ENCODE results near the gene ADAT1.
A peak's percentile ranks its signal among the peaks of the same experiment; 100 is the strongest.

Gene ADAT1

DNA sequence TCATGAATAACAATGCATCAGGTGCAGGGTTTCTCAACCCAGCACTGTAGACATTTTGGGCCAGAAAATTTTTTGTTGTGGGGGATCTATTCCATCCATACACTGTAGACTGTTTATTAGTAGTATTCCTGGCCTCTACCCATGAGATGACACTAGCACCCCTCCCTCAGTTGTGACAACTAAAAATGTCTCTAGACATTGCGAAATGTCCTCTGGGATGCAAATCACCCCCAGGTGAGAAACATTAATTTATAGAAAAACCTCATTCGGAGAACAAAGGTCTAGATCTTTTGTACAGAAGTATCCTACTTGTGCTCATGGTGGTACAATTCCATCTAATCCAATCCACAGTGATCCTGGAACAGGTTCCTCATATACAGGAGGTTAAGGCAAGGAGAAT is 4.3 kb downstream of the ADAT1 start:
- DNase-seq, result no peak

DNA sequence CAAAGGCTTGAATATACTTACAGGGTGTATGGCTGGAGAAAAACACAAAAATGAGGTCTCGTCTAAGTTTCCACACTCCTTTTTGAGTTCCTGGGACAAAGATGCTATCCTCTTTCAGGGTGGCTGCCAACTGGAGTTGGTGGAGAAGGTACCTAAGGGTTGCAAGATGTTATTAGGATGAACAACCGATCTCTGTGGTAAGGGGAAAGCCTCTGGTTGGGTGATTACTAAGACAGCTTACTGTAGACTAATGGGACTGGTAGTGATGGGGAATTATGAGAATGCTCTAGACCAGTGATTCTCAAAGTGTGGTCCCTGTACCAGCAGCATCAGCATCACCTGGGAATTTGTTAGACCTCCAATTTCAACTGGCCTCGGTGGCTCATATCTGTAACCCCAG is 6.0 kb downstream of the ADAT1 start:
- DNase-seq, result no peak

DNA sequence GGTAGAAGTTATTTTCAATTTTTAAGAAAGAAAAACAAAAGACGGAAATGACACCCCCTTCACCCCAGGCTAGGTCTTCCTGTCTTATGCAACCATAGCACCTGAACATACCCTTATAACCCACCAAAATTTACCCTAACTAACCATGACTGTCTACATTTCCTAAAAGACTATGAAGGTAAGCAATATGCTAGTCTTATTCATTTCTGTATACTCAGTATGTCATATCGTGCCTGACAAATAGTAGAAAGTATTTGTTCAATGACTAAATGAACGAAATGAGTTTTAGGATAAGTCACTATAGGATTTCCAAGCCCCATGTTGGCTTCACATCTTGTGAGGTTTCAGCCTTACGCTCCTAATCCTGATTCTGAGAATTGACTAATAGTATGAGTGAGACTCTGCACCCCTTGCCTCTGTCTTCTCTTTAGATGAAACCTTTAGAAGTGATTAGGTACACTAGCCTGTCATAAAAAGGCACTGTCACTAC is 6.5 kb downstream of the ADAT1 start:
- DNase-seq, result no peak

GRCh38 chr16:75615619-75616018 is 7.5 kb downstream of the ADAT1 start:
- no peak for DNase-seq

DNA sequence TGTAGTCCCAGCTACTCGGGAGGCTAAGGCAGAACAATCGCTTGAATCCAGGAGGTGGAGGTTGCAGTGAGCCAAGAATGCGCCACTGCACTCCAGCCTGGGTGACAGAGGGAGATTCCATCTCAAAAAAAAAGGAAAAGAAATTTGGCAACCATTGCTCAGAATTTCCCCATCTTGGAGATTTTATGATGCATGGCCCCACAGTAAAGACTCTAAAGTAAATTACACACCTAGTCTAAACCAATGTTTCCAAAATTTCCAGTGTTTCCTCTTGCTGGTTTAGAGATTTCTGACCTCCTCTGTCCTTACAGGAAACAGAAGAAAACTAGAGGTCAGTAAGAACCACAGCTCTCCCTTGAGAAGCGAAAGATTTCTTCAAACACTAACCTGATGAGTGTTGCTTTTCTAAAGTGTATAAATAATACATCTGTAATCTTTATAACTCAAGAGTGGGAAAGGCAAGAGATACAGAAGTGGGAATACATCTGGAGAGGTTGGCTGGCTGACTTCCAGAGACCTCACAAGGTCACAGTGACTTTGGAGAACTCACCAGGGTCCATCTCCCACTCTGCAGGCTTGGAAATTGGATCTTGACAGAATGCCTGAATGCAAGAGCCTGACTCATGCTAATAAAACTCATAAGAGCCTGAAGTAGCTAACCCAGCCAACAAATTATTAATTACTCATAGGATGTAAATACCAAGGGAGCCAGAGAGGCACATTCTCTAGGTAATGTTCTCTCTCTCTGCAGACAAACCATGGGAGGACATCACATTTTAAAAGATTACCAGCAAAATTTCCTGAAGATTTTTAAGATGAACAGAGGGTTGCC is 8.8 kb downstream of the ADAT1 start:
- no peak for DNase-seq

GRCh38 chr16:75606507-75606906 is 16.6 kb downstream of the ADAT1 start:
- DNase-seq, result no peak

DNA sequence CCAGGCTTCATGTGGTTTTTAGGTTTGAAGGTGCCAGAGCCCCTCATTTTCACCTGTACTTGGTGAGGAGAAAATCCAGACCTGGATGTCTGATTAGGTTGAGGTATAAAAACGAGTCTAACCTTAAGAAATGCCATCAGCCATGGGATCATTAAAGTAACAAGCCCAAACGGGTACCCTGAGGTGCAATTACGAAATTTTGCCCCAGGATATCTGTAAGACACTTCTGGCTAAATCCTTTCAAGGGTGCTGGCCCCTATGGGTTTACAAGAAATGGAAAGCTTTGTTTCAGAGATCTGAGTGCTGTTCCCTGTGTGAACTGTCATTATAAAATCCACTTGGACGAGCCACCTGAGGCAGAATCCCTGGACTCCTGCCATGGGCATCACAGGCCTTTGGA is 19.8 kb downstream of the ADAT1 start:
- no peak for DNase-seq

- no peak for DNase-seq
Observed at GRCh38 chr16:75599452-75600277, 23.4 kb downstream of the ADAT1 start.

DNA sequence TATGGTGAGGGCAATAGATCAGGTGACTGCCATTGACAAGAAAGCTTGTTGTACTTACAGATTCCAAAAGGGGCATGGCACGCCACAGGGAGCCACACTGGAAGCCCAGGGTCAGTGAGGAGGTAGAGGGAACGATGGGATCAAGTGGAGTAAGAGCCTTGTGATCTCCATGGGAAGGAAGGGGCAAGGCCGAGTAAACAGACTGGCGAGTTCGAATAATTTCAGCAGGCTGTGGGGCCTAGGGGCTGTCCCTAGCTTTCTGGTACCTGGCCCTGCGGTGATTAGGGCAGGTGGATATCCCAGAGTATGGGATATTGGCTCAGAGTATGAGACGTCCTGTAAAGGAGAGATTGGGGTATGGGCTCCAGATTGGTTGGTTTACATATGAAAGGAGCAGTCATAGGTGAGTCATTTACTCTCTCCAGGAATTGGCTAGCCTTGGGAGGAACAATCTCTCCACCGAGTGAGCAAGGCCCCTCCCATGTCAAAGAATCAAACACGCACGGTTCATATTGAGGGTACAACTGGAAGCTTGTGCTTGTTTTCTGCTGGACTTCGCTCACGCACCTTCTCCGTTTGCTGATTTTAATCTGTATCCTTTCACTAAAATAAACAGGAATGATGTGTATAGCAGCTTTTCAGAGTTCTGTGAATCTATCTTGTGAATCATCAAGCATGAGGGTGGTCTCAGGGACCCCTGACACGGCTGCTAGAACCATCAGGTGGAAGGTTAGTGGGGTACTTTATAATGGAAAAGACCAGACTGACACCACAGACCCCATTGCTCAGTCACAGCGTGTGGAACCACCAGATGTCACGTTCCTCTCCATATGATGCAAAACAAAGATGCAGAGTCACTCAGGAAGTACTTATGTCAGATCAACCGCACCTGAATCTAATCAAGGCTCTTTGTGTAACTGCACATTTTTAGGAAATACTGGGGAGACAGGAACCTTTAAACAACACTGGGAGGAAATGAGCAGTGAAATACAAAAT is 29.0 kb downstream of the ADAT1 start:
- DNase-seq, result no peak

DNA sequence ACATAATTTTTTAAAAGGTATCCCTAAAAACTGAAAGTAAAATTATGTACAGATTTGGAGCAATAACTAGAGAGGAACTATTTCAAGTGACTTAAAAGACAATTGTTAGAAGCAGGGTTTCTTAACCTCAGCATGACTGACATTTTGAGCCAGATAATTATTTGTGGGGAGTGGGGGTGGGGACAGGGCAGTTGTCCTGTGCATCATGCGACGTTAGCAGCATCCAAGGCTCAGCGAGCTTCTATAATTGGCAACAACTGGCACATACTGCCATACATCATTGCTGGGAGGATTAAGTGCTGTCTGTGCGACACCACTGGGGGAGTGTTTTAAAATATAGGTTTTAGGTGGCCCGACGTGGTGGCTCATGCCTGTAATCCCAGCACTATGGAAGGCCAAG is 29.8 kb downstream of the ADAT1 start:
- no peak for DNase-seq

DNA sequence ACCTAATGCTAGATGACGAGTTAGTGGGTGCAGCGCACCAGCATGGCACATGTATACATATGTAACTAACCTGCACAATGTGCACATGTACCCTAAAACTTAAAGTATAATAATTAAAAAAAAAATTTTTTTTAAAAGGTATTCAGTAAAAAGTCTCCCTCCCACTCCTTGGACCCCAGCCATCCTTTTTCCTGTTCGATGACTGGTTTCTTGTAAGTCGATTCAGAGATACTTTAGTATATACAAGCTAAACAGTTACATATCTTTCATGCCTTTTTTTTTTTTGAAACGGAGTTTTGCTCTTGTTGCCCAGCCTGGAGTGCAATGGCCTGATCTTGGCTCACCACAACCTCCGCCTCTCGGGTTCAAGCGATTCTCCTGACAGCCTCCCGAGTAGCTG is 31.2 kb downstream of the ADAT1 start:
- DNase-seq, result peak; percentile 54

DNA sequence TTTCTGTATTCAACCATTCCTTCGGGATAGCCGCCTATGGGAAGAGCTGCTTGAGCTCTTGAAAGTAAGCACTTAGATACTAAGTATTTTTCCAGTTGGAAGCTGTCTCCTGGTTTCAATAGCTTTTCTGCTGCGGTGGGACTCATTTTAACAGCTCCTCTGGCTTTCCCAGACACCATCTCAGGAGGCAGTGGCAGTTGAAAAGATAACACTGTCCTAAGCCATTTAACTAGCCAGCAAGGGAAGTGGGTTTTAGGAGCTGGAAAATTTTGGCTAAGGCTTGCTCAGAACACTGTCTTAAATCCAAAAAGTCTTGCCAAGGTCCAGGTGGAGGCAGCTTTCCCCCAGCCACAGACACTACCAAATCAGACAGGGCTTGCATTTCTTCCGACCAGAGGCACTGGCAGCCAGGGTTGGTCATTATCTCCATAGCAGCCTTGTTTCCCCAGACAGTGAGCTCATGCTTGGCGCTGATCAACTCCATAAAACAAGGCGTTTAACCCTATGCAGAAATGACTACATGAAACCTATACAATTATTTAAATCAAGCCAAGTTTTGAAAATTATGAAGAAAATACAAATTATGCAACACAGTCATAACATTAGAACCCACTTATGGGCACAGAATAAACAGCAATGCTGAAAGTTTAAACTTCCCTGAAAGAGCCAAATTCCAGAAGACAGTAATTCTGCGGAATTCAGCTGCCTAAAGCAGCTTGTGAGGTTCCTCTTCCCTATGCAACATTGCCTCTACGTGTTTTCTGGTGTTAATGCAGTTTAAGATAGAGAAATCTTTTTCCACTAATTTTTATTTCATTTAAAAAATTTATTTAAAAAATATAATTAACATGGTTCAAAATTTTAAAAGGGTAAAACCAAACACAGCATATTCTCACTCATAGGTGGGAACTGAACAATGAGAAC is 31.9 kb downstream of the ADAT1 start:
- DNase-seq, result peak; percentile 93

DNA sequence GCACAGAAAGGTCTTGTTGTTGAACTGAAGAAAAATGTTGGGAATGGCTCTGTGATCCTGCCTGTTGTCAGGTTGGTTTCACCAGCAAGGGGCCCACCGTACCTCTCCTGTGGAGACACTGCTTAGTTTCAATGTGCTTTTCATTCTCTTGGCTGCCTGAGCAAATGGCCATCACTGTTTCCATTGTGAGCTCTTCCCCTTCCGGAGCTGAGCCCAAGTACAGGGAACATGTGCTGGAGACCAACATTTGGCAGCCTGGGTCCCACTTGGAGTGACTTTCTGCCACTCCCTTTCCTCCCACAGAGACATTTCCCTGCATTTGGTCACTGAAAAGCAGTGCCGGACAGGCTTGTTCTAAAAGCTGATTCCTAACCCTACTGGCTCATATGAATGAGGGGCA is 33.8 kb downstream of the ADAT1 start:
- DNase-seq, result peak; percentile 82

DNA sequence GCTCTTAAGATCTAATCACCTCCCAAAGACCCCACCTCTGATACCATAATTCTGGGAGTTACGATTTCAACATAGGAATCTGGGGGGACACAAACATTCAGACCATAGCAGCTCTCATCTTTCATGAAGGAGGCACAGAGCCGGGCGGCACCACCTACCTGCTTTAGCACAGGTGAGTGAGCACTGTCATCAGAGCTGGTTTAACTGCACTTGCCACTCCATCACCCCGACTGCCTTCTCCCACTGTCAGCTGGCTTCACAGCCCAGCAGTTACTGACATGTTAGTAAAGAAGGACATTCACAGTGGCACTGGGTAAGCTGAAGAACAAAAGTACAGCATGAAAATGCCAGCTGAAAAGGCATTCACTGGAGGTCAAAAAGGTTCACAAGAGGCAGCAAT is 34.4 kb downstream of the ADAT1 start:
- no peak for DNase-seq

GRCh38 chr16:75584108-75584507 is 39.0 kb downstream of the ADAT1 start:
- DNase-seq, result no peak

- DNase-seq, result no peak
Observed at GRCh38 chr16:75579281-75579834, 43.7 kb downstream of the ADAT1 start.

DNA sequence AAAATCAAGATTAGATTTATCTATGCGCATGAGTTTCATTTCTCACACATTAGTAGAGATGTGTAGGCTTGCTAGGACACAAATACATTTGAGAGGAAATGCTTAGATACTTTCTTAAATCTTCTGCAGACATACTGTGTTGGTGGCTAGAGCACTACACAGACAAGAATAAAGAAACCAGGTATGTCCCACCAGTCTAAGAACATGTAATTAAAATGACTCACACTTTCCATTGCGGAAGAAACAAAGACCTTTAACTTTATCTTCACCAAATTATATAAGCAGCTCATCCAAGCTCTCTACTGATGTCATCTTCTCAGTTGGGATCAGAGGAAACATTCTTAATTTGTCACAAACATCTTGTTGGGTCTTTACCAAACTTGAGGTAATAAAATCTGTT is 44.4 kb downstream of the ADAT1 start:
- DNase-seq, result no peak

GRCh38 chr16:75578212-75578611 is 44.9 kb downstream of the ADAT1 start:
- DNase-seq, result no peak

- DNase-seq, result no peak
Observed at GRCh38 chr16:75576384-75576811, 46.7 kb downstream of the ADAT1 start.

DNA sequence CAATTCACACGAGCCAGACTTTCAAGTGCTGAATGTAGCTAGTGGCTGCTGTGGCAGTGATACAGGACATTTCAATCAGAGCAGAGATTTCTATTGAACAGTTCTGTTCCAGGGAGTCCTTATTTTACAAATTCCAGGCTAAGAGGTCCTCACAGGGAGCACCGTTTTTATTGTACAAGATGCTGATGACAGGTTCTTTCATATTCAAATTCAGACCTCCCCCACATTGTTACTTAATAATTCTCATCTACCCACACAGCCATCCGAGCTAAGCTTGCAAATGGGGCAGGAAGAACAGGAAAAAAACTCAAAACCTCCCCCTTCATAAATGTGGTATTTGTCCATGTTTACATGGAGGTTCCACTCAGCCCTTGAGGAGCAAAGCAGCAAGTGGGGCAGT is 47.1 kb downstream of the ADAT1 start:
- DNase-seq, result no peak

- no peak for DNase-seq
Observed at GRCh38 chr16:75573955-75574354, 49.1 kb downstream of the ADAT1 start.

Measured in left hindlimb (tissue), 1 donor.